Hepatocyte (in vitro differentiated cells): ENCODE data around the gene UROC1. TPM values are rescaled to one million over a fixed set of nuclear protein-coding genes. Genes with fewer than 3 reads are reported as not detected.

Experiments used
- DNase-seq: peaks from one replicate; pipeline ENCODE4 v3.0.0-alpha.2; 2016; ENCODE audit warnings: low spot score
- H2AFZ ChIP-seq: fragments of 200-600 bp; sonication (generic); 2 replicates; pipeline ENCODE4 v1.6.0; 2016; ENCODE audit warnings: antibody characterized with exemption, mild to moderate bottlenecking
- H3K27ac ChIP-seq: fragments of 200-600 bp; sonication (generic); 2 replicates; pipeline ENCODE4 v1.5.1; 2016; ENCODE audit warnings: mild to moderate bottlenecking
- H3K27me3 ChIP-seq: fragments of 200-600 bp; sonication (generic); 2 replicates; pipeline ENCODE4 v1.6.1; 2016
- H3K36me3 ChIP-seq: fragments of 200-600 bp; sonication (generic); replicated peaks from 2 replicates; pipeline ENCODE4 v1.5.1; 2016; ENCODE audit warnings: low read depth; ENCODE audit not compliant: insufficient read depth
- H3K4me1 ChIP-seq: fragments of 200-600 bp; sonication (generic); 2 replicates; pipeline ENCODE4 v1.5.1; 2016; ENCODE audit warnings: mild to moderate bottlenecking, moderate library complexity; ENCODE audit not compliant: insufficient read depth
- H3K4me2 ChIP-seq: fragments of 200-600 bp; sonication (generic); 2 replicates; pipeline ENCODE4 v1.6.0; 2016
- H3K4me3 ChIP-seq: fragments of 200-600 bp; sonication (generic); 2 replicates; pipeline ENCODE4 v1.5.1; 2016; ENCODE audit warnings: mild to moderate bottlenecking
- H3K79me2 ChIP-seq: fragments of 200-600 bp; sonication (generic); 2 replicates; pipeline ENCODE4 v1.6.0; 2017; ENCODE audit warnings: mild to moderate bottlenecking
- H3K9me2 ChIP-seq: fragments of 200-600 bp; sonication (generic); replicated peaks from 2 replicates; pipeline ENCODE4 v1.6.0; 2017; ENCODE audit warnings: mild to moderate bottlenecking; ENCODE audit not compliant: insufficient read depth
- H3K9me3 ChIP-seq: fragments of 200-600 bp; sonication (generic); 2 replicates; pipeline ENCODE4 v1.5.1; 2016; ENCODE audit warnings: low read depth, mild to moderate bottlenecking
- H4K20me1 ChIP-seq: fragments of 200-600 bp; sonication (generic); 2 replicates; pipeline ENCODE4 v1.6.0; 2016; ENCODE audit warnings: mild to moderate bottlenecking; ENCODE audit not compliant: insufficient read depth, poor library complexity, severe bottlenecking
- EZH2 ChIP-seq: fragments of 200-600 bp; sonication (generic); IDR thresholded peaks from 2 replicates; pipeline ENCODE4 v1.6.1; 2016; ENCODE audit warnings: antibody characterized with exemption, mild to moderate bottlenecking, borderline replicate concordance
- EZH2phosphoT487 ChIP-seq: fragments of 200-600 bp; sonication (generic); IDR thresholded peaks from one replicate; pipeline ENCODE4 v1.6.1; 2018; ENCODE audit warnings: antibody characterized with exemption, mild to moderate bottlenecking, low read depth, moderate library complexity; ENCODE audit not compliant: unreplicated experiment, severe bottlenecking
- WGBS: methylation state at CpG from one replicate; pipeline ENCODE4 v1.1.6; 2016; ENCODE audit warnings: low lambda C conversion rate; ENCODE audit errors: missing lambda C conversion rate; 5-methylcytosine and 5-hydroxymethylcytosine counted together
- polyA plus RNA-seq: library from polyadenylated mRNA; unstranded; fragments of >200 nt; fragmentation: Nextera tagmentation; extraction: Ambion mirVana; gene quantifications from 2 replicates; pipeline ENCODE4 v1.2.1, GENCODE V29; 2016
- total RNA-seq: library from RNA; depleted of rRNA; stranded (reverse); fragments of >200 nt; gene quantifications from 2 replicates; pipeline ENCODE4 v1.2.3, GENCODE V29; 2014
- TF ChIP-seq, protein P1 (sequence below): fragments of 200-600 bp; sonication (generic); IDR thresholded peaks from 2 replicates; pipeline ENCODE4 v1.5.1; 2016; ENCODE audit warnings: antibody characterized with exemption, mild to moderate bottlenecking; ENCODE audit not compliant: poor library complexity

Gene UROC1
- total and polyA plus RNA-seq, 2 experiments from 2014 or later = 2.3 to 4.2 TPM

DNA sequence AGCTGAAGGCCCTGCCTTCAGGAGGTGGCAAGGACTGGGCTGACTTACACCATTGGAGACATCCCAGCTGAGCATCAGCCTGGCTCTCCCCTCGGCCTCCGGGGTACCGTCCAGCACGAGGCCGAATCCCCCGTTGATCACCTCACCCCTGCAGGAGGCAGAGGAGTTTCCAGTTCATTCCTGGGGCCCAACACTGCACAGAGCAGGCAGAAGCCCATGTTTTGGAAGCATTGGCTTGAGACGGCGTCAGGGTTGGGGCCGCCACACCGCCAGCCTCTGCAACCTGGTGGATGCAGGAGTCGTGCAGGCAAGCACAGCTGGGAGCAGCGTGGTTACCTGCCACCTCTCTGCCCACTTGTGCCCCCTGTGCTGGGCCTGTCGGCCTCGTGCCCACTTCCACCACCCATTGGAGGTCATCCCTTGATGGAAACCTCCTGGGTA is 34.2 kb downstream of the UROC1 start:
- no peak overlapping the region for H3K4me3 ChIP-seq
- no peaks in the 10 kb centered on the region for H3K27me3 ChIP-seq
- H3K4me2 ChIP-seq = no peak overlapping the region
- no peak for DNase-seq
- H3K36me3 ChIP-seq = no peaks in the 10 kb centered on the region
- no peak overlapping the region for H2AFZ ChIP-seq
- H3K4me1 ChIP-seq = peaks cover 6% of the 10 kb centered on the region
- no peaks in the 10 kb centered on the region for H3K9me2 ChIP-seq
- no peaks in the 10 kb centered on the region for H3K9me3 ChIP-seq
- no peak overlapping the region for H3K27ac ChIP-seq
- H3K79me2 ChIP-seq = no peaks in the 10 kb centered on the region
- 89% methylated on average over 14 of the region's 14 CpGs for WGBS
- no peaks in the 10 kb centered on the region for H4K20me1 ChIP-seq
- TF ChIP-seq, protein P1, sequence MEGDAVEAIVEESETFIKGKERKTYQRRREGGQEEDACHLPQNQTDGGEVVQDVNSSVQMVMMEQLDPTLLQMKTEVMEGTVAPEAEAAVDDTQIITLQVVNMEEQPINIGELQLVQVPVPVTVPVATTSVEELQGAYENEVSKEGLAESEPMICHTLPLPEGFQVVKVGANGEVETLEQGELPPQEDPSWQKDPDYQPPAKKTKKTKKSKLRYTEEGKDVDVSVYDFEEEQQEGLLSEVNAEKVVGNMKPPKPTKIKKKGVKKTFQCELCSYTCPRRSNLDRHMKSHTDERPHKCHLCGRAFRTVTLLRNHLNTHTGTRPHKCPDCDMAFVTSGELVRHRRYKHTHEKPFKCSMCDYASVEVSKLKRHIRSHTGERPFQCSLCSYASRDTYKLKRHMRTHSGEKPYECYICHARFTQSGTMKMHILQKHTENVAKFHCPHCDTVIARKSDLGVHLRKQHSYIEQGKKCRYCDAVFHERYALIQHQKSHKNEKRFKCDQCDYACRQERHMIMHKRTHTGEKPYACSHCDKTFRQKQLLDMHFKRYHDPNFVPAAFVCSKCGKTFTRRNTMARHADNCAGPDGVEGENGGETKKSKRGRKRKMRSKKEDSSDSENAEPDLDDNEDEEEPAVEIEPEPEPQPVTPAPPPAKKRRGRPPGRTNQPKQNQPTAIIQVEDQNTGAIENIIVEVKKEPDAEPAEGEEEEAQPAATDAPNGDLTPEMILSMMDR = no peak
- TF ChIP-seq EZH2phosphoT487 = no peak
- no peak for TF ChIP-seq EZH2

DNA sequence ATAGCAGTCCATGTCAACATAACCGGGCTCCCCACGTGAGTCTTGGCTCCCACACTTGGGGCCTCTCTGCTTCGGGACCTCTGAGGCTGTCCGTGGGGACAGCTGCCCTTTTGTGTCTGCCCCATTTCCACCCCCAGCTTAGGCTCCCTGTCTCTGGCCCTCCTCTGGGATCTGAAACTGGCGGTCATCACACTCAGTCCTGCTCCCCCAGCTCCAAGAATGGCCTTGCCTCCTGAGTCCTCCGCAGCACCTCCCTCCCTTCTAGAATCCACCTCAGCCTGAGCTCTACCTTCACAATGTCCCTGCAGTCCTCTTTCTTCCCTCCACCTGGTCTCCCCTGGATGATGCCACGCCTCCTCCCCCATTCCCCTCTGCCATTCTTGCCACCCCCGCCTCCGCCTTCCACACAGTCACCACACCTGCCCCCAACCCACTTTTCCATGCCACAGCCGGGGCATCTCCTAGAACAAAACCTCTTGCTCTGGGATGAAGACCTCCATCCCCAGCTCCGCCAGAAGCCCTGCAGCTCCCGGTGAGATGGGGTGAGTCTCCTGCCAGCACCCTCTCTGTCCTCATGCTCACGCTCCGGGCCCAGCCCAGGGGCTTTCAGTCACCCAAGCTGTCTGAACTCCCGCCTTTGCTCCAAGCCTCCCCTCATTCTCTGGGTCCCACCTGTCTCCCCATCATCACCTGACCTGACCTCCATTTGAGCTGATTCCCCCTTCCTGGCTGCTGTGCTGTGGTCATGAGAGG is 34.9 kb downstream of the UROC1 start:
- 85% methylated on average over 14 of the region's 15 CpGs for WGBS
- no peaks in the 10 kb centered on the region for H3K9me3 ChIP-seq
- no peak overlapping the region for H3K4me2 ChIP-seq
- no peaks in the 10 kb centered on the region for H3K79me2 ChIP-seq
- DNase-seq = no peak
- TF ChIP-seq EZH2 = no peak
- TF ChIP-seq, protein P1 = no peak
- no peak for TF ChIP-seq EZH2phosphoT487
- no peaks in the 10 kb centered on the region for H3K36me3 ChIP-seq
- no peaks in the 10 kb centered on the region for H4K20me1 ChIP-seq
- no peaks in the 10 kb centered on the region for H3K27me3 ChIP-seq
- no peaks in the 10 kb centered on the region for H3K9me2 ChIP-seq
- H2AFZ ChIP-seq = no peak overlapping the region
- no peak overlapping the region for H3K27ac ChIP-seq
- H3K4me3 ChIP-seq = no peak overlapping the region
- H3K4me1 ChIP-seq = peaks cover 6% of the 10 kb centered on the region

DNA sequence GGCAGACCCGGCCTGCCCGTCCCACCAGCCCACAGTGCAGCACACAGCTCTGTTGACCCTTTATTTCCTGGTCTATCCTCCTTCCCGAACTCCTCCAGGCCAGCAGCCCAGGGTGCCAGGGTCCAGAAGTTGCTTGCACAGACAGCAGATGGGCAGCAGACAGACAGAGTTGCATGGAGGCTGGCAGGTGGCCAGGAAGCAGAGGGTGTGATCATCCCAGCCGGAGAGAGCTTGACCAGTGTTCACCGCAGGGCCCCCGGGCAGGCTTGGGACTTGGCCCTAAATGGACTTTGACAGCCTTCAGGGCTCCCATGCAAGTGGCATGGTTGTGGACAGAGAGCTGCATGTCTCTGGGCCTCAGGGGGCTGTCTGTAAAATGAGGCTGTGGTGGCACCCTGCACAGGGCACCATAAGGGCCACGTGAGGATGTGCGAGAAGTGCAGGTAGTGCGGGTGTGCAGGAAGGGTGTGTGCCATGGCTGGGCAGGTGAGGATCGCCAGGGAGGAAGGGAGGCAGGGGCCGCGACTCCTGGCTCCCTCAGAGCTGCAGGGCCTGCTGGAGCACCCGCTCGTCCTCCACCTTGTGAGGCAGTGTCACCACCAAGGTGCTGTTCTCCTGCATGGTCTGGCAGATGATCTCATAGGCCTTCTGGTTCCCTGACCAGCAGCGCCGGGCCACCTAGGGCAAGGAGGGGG is 35.6 kb downstream of the UROC1 start:
- Histone ChIP-seq H3K36me3 (no peaks in the 10 kb centered on the region), H3K27ac (peak overlapping the region; percentile 46), H4K20me1 (no peaks in the 10 kb centered on the region), H3K9me2 (no peaks in the 10 kb centered on the region), H3K9me3 (no peaks in the 10 kb centered on the region), H3K27me3 (no peaks in the 10 kb centered on the region), H3K79me2 (no peaks in the 10 kb centered on the region), H3K4me3 (no peak overlapping the region), H3K4me2 (no peak overlapping the region), H3K4me1 (peaks cover 6% of the 10 kb centered on the region), H2AFZ (no peak overlapping the region)
- 84% methylated on average over 16 of the region's 16 CpGs for WGBS
- TF ChIP-seq EZH2 = no peak
- TF ChIP-seq EZH2phosphoT487 = no peak
- TF ChIP-seq, protein P1 = no peak
- DNase-seq = peak; percentile 66
